HUES48 (cell line): ENCODE data around the gene SERP2.

ENCODE experiments used
- H3K27ac ChIP-seq: one replicate; pipeline ENCODE4 v1.7.0; 2013; ENCODE audit warnings: low read depth, low read length, inconsistent platforms
- H3K27me3 ChIP-seq: 2 replicates; pipeline ENCODE4 v1.6.1; 2013; ENCODE audit warnings: mild to moderate bottlenecking, low read length; ENCODE audit not compliant: control insufficient read depth, insufficient read depth
- H3K36me3 ChIP-seq: 2 replicates; pipeline ENCODE4 v1.6.1; 2013; ENCODE audit warnings: low read length; ENCODE audit not compliant: control insufficient read depth, insufficient read depth
- H3K4me1 ChIP-seq: 2 replicates; pipeline ENCODE4 v1.6.1; 2013; ENCODE audit warnings: mild to moderate bottlenecking, low read length; ENCODE audit not compliant: control insufficient read depth, insufficient read depth
- H3K4me3 ChIP-seq: 2 replicates; pipeline ENCODE4 v1.5.1; 2013; ENCODE audit warnings: mild to moderate bottlenecking, low read depth, low read length
- H3K9ac ChIP-seq: 2 replicates; pipeline ENCODE4 v1.6.1; 2013; ENCODE audit warnings: mild to moderate bottlenecking, low read depth, low read length, moderate library complexity
- H3K9me3 ChIP-seq: 2 replicates; pipeline ENCODE4 v1.6.1; 2013; ENCODE audit warnings: low read length; ENCODE audit not compliant: control insufficient read depth, insufficient read depth

Gene SERP2

GRCh38 chr13:44435142-44435918 lies 61.7 kb downstream of the SERP2 start:
- Histone ChIP-seq H3K27ac (peak overlapping the region; percentile 98), H3K9ac (peak overlapping the region; percentile 99), H3K36me3 (peaks cover 22% of the 10 kb centered on the region), H3K27me3 (no peaks in the 10 kb centered on the region), H3K9me3 (no peaks in the 10 kb centered on the region), H3K4me1 (peaks cover 18% of the 10 kb centered on the region), H3K4me3 (peak overlapping the region; percentile 86)

GRCh38 chr13:44435919-44436510 lies 62.4 kb downstream of the SERP2 start:
- Histone ChIP-seq H3K4me1 (peaks cover 18% of the 10 kb centered on the region), H3K9ac (peak overlapping the region; percentile 99)

DNA sequence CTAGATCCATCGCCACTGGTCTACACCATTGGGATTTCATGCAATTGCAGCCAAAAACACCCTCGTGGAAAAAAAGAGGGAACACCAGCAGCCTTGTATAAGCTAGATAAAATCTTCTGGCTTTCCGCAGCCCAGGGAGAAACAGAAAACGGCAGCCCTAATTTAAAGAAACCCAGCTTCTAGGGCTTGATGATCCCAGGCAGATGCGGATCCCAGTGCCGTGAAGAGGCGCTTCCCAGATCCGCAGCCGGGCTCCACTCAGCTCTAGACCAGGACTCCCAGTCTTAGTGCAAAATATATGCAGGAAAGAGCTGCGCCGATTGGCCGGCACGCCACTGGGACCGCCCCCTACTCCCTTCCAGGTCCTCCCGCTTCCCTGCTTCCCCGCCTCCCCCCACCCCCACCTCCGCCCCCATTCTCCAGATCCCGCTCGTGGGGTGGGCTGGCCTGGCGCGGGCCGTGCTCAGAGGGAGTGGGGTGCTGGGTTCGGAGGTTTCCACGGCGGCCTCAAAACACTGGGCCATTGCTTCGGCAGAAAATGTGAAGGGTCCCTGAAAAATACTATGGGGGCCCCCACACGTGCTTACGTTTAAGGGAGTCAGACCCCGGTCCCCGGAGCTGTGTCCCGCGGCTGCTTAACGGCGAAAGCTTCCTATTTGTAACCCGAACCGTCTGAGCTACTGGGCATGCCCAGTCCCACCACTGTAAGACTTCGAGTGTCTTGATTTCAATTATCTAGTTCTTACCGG lies 63.1 kb downstream of the SERP2 start:
- no peaks in the 10 kb centered on the region for H3K27me3 ChIP-seq
- no peaks in the 10 kb centered on the region for H3K9me3 ChIP-seq
- peak overlapping the region; percentile 98 for H3K27ac ChIP-seq
- H3K36me3 ChIP-seq, result peaks cover 22% of the 10 kb centered on the region
- H3K9ac ChIP-seq, result peak overlapping the region; percentile 99
- H3K4me3 ChIP-seq, result peak overlapping the region; percentile 86
- peaks cover 21% of the 10 kb centered on the region for H3K4me1 ChIP-seq

More at GRCh38 chr13:44435919-44436510, 62.4 kb downstream of the SERP2 start:
- no peaks in the 10 kb centered on the region for H3K27me3 ChIP-seq
- H3K9me3 ChIP-seq, result no peaks in the 10 kb centered on the region
- H3K27ac ChIP-seq, result peak overlapping the region; percentile 98
- H3K36me3 ChIP-seq, result peaks cover 22% of the 10 kb centered on the region
- peak overlapping the region; percentile 86 for H3K4me3 ChIP-seq

GRCh38 chr13:44437356-44438233 lies 64.0 kb downstream of the SERP2 start:
- H3K4me3 ChIP-seq, result peak overlapping the region; percentile 86
- H3K9me3 ChIP-seq, result no peaks in the 10 kb centered on the region
- peak overlapping the region; percentile 90 for H3K27ac ChIP-seq
- no peaks in the 10 kb centered on the region for H3K27me3 ChIP-seq
- peaks cover 21% of the 10 kb centered on the region for H3K4me1 ChIP-seq
- no peak overlapping the region for H3K9ac ChIP-seq
- peaks cover 22% of the 10 kb centered on the region for H3K36me3 ChIP-seq

DNA sequence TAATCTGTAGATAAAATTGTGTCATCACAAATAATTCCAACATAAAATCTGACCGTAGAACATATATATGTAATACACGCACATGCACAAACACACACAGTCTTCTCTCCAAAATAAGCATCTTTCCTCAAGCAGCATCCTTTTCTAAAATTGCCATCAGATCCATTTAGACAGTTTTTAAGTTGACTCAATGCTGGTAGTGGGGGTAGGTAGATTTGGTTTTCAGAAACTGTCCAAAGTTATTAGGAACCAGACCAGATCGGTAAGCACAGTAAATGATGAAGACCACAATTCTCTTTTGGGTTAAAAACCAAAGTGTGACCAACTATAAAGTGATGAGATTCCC lies 64.6 kb downstream of the SERP2 start:
- peaks cover 21% of the 10 kb centered on the region for H3K4me1 ChIP-seq
- no peaks in the 10 kb centered on the region for H3K9me3 ChIP-seq
- peaks cover 16% of the 10 kb centered on the region for H3K36me3 ChIP-seq
- H3K9ac ChIP-seq, result no peak overlapping the region
- no peaks in the 10 kb centered on the region for H3K27me3 ChIP-seq
- no peak overlapping the region for H3K27ac ChIP-seq
- H3K4me3 ChIP-seq, result no peak overlapping the region

- Histone ChIP-seq H3K9ac (no peak overlapping the region), H3K27me3 (no peaks in the 10 kb centered on the region), H3K27ac (peak overlapping the region; percentile 42)
These were observed 65.9 kb downstream of the SERP2 start for GRCh38 chr13:44439452-44440024.

GRCh38 chr13:44440046-44440608 lies 66.5 kb downstream of the SERP2 start:
- no peak overlapping the region for H3K9ac ChIP-seq
- H3K27ac ChIP-seq, result peak overlapping the region; percentile 42
- no peaks in the 10 kb centered on the region for H3K36me3 ChIP-seq
- H3K4me3 ChIP-seq, result no peak overlapping the region
- H3K27me3 ChIP-seq, result no peaks in the 10 kb centered on the region
- no peaks in the 10 kb centered on the region for H3K9me3 ChIP-seq
- H3K4me1 ChIP-seq, result peaks cover 14% of the 10 kb centered on the region

More at GRCh38 chr13:44439452-44440024, 65.9 kb downstream of the SERP2 start:
- Histone ChIP-seq H3K36me3 (peaks cover 2% of the 10 kb centered on the region), H3K9me3 (no peaks in the 10 kb centered on the region), H3K4me3 (no peak overlapping the region), H3K4me1 (peaks cover 17% of the 10 kb centered on the region)
